ENCODE measurements around the gene CHN1.

Gene CHN1

DNA sequence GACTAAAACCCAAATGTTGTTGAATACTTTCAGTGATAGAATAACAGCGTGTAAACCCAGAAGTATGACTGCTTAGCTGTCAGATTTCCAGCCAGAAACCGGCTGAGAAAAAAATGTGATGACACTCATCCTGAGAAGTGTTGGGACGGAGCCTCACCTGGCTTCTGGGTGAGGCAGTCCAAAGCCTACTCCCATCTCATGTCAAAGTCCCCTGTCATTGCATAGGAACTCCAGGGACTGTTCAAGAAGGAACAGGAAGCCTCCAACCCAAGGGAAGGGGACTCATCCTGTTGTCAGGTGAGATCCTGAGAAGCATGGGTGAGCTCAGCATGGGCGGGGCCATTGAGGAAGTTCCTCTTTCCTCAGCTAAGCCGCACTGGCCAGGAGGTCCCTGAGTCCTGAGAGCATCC lies 229.6 kb downstream of the CHN1 start:
- TF ChIP-seq CTCF (IDR thresholded peaks at IDR 0.05; ENCODE audit: low read depth, low read length): no peak
- H3K4me3 ChIP-seq (ENCODE audit: low read depth, low read length): no peak overlapping the region
- DNase-seq (ENCODE audit: low read depth, low spot score): no peak
- in situ Hi-C loops (cut with HindIII; ENCODE audit: low sequenced_read_pairs): loop anchor here (10.0 kb wide), 1 partner anchor 209 kb away; no protein-coding TSS in a partner anchor

GRCh38 chr2:174774886-174775285 lies 230.3 kb downstream of the CHN1 start:
- no peak for DNase-seq (ENCODE audit: low read depth, low spot score)
- in situ Hi-C loops (cut with HindIII; ENCODE audit: low sequenced_read_pairs): loop anchor here (10.0 kb wide), 1 partner anchor 210 kb away; no protein-coding TSS in a partner anchor
- TF ChIP-seq CTCF (IDR thresholded peaks at IDR 0.05; ENCODE audit: low read depth, low read length): no peak
- no peak overlapping the region for H3K4me3 ChIP-seq (ENCODE audit: low read depth, low read length)

- no peak for TF ChIP-seq CTCF (IDR thresholded peaks at IDR 0.05; ENCODE audit: low read depth, low read length)
- H3K4me3 ChIP-seq (ENCODE audit: low read depth, low read length): no peak overlapping the region
- in situ Hi-C loops (cut with HindIII; ENCODE audit: low sequenced_read_pairs): loop anchor here (10.0 kb wide), 1 partner anchor 212 kb away; no protein-coding TSS in a partner anchor
- DNase-seq (ENCODE audit: low read depth, low spot score): no peak
Observed at GRCh38 chr2:174773215-174773614, 232.0 kb downstream of the CHN1 start.

DNA sequence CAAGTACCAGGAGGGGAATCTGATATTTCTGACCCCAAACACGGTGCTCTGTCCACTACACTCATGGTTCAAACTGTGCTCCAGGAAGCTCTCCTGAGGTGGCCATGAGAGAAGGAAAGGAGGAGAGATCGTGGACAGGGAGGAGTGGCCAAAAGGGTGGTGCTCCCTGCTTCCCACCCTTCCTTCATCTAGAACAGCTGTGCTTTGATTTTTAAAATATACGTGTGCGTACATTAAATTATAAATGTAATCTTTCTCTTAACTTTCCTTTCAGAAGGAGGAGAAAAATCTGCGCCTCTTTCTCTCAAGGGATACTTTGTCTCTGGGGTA lies 232.7 kb downstream of the CHN1 start:
- DNase-seq (ENCODE audit: low read depth, low spot score): no peak
- no peak overlapping the region for H3K4me3 ChIP-seq (ENCODE audit: low read depth, low read length)
- in situ Hi-C loops (cut with HindIII; ENCODE audit: low sequenced_read_pairs): loop anchor here (10.0 kb wide), 1 partner anchor 212 kb away; no protein-coding TSS in a partner anchor
- no peak for TF ChIP-seq CTCF (IDR thresholded peaks at IDR 0.05; ENCODE audit: low read depth, low read length)

GRCh38 chr2:174771631-174772471 lies 233.3 kb downstream of the CHN1 start:
- peak; percentile 91 for TF ChIP-seq CTCF (IDR thresholded peaks at IDR 0.05; ENCODE audit: low read depth, low read length)
- no peak overlapping the region for H3K4me3 ChIP-seq (ENCODE audit: low read depth, low read length)
- DNase-seq (ENCODE audit: low read depth, low spot score): peak; percentile 87
- in situ Hi-C loops (cut with HindIII; ENCODE audit: low sequenced_read_pairs): loop anchor here (10.0 kb wide), 1 partner anchor 213 kb away; no protein-coding TSS in a partner anchor

GRCh38 chr2:174771136-174771535 lies 234.0 kb downstream of the CHN1 start:
- no peak overlapping the region for H3K4me3 ChIP-seq (ENCODE audit: low read depth, low read length)
- no peak for TF ChIP-seq CTCF (IDR thresholded peaks at IDR 0.05; ENCODE audit: low read depth, low read length)
- in situ Hi-C loops (cut with HindIII; ENCODE audit: low sequenced_read_pairs): loop anchor here (10.0 kb wide), 1 partner anchor 214 kb away; no protein-coding TSS in a partner anchor
- DNase-seq (ENCODE audit: low read depth, low spot score): no peak
